HG02678 (cell line): ENCODE data around the gene TNFRSF8.

Experiments
- ATAC-seq: cut with Tn5 transposase; IDR thresholded peaks from one replicate; pipeline ENCODE4 v1.9.1; 2021; ENCODE audit warnings: mild to moderate bottlenecking, moderate library complexity; ENCODE audit not compliant: unreplicated experiment

The TNFRSF8 gene

DNA sequence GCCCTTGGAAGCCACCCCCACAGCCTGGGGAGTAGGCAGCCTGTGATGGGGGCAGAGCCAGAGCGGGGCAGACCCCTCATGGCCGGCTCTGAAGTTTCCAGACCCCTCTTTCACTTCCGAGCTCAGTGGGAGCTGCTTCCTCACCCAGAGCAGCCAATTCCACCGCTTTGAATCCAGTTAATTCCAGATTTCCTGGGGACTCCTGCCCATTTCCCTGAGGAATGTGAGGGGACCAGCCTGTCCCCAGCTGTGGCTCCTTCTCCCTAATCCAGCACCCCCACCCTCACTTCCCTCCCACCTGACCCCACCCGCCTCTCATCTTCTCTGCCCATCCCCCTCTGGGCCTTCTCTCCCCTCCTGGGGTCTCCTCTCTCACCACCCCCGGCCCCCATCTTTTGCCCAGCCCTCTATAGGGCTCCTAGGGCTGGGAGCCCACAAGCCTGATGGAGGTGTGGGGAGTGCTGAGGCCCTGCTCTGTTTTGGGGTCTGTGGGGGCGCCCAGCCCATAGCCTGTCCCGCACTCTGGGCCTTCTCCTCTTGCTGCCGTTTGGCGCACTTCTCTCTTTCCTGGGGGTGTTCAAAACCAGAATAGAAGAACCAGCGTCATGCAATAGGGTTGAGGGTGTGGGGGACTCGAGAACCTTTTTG is 77.5 kb downstream of the TNFRSF8 start:
- no peak for ATAC-seq

DNA sequence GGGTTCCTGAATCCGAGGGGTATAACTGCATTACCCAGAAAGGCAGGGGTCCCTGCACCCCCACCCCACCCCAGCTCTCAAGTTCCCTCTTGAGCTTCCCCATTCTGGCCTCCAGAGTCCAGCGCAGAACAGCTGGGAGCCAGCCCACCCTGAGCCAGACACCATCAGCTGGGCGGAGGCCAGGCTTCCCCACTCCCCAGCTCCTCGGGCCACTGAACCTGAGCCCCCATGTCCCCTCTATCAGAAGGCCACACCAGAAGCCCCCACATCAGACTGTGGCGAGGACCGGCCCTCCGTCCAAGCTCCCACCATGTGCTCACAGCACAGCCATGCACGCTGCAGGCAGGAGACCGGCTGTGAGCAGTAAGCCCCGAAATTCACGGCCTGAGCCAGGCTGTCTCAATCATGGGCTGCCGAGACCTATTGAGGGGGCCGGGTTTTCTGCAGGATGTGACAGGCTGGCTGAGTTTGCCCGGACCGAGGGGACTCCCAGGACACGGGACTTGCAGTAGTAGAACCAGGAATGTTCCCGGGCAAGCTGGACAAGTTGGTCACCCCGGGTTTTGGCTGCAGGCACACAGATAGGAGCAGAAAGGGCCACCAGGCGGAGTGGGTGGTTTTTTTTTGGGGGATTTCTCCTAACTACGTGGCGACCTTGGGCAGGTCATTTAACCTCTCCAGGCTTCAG is 78.2 kb downstream of the TNFRSF8 start:
- ATAC-seq = no peak

DNA sequence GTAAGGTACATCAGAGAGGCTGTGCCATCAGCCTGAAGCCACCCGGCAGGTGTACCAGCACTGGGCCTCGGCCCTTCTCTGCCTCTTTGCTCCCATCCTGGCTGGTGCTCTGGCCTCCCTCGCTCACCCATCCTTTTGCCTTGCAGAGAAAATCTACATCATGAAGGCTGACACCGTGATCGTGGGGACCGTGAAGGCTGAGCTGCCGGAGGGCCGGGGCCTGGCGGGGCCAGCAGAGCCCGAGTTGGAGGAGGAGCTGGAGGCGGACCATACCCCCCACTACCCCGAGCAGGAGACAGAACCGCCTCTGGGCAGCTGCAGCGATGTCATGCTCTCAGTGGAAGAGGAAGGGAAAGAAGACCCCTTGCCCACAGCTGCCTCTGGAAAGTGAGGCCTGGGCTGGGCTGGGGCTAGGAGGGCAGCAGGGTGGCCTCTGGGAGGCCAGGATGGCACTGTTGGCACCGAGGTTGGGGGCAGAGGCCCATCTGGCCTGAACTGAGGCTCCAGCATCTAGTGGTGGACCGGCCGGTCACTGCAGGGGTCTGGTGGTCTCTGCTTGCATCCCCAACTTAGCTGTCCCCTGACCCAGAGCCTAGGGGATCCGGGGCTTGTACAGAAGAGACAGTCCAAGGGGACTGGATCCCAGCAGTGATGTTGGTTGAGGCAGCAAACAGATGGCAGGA is 79.2 kb downstream of the TNFRSF8 start:
- no peak for ATAC-seq

DNA sequence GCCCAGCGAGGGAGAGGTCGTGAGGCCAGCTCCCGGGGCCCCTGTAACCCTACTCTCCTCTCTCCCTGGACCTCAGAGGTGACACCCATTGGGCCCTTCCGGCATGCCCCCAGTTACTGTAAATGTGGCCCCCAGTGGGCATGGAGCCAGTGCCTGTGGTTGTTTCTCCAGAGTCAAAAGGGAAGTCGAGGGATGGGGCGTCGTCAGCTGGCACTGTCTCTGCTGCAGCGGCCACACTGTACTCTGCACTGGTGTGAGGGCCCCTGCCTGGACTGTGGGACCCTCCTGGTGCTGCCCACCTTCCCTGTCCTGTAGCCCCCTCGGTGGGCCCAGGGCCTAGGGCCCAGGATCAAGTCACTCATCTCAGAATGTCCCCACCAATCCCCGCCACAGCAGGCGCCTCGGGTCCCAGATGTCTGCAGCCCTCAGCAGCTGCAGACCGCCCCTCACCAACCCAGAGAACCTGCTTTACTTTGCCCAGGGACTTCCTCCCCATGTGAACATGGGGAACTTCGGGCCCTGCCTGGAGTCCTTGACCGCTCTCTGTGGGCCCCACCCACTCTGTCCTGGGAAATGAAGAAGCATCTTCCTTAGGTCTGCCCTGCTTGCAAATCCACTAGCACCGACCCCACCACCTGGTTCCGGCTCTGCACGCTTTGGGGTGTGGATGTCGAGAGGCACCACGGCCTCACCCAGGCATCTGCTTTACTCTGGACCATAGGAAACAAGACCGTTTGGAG is 80.0 kb downstream of the TNFRSF8 start:
- no peak for ATAC-seq

DNA sequence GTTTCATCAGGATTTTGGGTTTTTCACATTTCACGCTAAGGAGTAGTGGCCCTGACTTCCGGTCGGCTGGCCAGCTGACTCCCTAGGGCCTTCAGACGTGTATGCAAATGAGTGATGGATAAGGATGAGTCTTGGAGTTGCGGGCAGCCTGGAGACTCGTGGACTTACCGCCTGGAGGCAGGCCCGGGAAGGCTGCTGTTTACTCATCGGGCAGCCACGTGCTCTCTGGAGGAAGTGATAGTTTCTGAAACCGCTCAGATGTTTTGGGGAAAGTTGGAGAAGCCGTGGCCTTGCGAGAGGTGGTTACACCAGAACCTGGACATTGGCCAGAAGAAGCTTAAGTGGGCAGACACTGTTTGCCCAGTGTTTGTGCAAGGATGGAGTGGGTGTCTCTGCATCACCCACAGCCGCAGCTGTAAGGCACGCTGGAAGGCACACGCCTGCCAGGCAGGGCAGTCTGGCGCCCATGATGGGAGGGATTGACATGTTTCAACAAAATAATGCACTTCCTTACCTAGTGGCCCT is 80.6 kb downstream of the TNFRSF8 start:
- ATAC-seq = no peak

DNA sequence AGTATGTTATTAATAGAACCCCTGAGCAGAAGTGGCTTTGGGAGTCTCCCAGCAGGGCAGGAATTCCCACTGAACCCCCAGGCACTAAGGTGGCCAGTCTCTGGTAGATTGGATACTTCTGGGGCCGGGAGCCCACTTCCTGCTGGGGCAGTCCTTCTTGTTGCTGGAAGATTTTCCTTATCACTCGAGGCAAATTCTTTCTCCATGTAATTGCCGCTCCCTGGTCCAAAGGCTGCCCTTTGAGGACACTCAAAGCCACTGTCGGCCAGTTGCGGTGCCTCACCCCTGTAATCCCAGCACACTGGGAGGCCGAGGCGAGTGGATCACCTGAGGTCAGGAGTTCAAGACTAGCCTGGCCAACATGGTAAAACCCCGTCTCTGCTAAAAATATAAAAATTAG is 81.1 kb downstream of the TNFRSF8 start:
- ATAC-seq = no peak

DNA sequence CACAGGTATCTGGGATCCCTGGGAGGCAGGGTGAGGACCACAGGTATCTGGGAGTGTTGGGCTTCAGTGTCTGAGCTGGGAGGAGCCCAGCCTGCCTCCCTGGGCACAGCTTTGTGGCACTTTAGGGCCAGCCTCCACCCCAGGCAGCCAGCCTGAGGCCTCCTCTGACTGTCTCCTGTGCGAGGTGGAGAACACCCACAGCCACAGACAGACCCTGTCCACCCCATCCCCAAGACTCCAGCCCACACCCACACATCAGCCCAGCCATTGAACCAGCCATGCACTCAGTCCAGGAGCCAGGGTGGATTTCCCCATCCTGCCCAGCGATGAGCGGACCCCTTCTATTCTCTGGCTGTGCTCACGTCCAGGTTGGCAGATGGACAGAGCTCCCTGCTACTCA is 81.9 kb downstream of the TNFRSF8 start:
- ATAC-seq = no peak

DNA sequence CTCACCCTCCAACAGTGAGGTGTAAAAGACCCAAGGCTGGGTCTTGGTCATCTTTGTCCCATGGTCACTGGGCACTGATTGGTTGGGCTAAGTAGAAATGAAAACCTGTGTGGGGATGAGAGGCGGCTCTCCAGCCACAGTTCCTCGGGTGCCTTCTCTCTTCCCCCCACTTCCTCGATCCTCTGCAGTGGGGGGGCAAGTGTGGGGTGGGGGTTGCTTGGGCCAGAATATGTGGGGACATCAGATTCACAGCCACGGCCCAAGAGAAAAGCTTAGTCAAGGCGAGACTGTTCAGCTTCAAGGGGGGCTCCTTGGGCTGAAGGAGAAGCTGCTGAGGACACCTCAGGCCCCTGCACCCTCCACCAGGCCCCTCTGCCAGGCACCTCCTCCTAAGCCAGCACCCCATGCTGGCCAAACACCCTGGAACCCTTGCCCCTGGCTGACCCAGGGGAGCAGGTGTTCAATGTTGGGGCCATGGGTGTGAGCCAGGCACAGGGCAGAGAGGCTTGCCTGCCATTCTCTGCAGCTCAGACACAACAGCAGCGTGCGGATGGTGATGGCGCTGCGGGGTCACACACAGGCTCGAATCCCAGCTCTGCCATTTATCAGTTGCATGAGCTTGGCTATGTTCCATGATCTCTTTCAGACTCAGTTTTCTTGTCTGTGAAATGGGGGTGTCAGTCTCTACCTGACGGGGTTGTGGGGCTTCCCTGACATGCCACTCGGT is 82.7 kb downstream of the TNFRSF8 start:
- ATAC-seq = no peak

DNA sequence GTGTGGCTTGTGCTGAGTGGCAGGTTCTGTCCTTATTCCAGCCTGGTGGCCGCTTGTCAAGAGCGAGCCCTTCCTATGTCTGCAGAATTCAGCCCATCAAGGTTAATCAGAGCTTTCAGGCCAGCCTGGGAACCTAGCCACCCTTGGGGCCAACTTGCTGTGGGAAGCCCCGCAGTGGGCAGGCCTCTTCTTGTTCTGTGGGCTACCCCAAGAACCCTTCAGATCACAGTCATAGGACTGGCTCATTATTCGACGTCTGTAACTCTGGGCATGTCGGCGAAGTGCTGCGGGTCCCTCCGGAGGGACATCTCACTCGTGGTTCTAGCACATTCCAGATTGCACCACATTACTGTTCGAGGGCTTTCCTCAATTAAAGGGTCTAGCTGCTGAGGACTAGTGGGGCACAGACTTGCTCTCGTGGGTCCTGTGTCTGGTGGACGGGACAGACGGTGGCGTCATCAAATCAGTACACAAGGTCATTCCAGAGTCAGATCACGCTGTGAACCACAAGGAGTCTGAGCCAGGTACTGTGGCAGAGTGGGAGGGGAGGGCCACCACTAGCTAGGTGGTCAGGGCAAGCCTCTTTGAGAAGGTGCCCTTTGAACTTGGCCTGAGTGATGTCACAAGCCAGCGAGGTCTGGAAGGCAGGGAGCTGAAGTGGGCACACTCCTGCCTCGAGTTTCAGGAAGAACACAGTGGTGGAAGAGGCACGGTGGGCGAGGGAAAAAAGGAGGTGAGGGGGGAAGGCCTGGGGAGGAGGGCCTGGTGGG is 83.4 kb downstream of the TNFRSF8 start:
- ATAC-seq = no peak

DNA sequence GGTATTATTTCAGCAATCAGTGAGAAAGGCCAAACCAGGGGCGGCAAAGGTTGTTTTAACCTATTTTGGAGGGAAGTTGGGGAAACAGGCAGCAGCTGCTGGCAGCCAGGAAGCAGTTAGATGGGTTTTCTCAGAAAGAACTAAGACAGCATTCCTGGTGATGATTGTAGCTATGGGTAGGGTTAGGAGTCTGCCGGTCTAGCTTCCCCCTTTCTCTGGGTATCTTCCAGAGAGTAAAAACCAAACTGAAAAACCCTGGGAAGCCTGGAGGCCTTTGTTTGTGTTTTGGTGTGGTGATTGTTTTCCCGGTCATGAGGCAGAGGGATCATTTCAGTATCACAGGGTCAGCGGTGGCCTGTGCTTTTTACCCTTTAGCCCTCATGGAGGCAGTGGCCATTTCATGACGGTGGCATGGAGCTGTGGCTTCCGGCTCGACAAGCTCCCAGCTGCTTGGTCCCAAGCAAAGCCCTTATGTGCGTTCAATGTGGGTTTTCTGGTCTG is 84.1 kb downstream of the TNFRSF8 start:
- no peak for ATAC-seq

DNA sequence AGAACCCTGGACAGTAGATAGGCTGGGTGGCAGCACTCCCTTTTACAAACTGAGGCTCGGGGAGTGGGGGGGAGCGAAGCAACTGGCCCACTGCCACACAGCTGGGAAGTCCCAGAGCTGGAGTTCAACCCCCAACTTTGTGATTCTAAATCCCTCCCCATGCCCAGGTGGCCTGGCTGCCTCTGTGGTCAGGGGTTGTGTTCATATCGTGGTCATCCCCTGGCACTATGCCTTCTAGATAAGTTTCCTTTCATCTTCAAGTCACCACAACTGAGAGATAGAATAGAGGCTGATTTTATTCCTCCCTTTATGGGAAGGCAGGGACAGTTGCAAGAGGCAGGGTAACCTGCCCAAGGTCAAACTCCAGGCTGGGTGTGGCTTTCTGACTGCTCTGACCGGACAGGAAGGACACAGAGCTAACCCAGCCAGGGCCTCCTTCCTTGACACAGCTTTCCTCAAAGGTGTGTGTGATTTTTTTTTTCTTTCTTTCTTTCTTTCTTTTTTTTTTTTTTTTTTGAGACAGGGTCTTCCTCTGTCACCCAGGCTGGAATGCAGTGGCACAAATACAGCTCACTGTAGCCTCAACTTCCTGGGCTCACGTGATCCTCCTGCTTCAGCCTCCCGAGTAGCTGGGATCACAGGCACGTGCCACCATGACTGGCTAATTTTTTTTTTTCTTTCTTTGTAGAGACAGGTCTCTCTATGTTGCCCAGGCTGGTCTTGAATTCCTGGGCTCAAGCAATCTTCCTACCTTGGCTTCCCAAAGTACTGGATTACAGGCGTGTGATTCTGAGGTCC is 85.3 kb downstream of the TNFRSF8 start:
- no peak for ATAC-seq

DNA sequence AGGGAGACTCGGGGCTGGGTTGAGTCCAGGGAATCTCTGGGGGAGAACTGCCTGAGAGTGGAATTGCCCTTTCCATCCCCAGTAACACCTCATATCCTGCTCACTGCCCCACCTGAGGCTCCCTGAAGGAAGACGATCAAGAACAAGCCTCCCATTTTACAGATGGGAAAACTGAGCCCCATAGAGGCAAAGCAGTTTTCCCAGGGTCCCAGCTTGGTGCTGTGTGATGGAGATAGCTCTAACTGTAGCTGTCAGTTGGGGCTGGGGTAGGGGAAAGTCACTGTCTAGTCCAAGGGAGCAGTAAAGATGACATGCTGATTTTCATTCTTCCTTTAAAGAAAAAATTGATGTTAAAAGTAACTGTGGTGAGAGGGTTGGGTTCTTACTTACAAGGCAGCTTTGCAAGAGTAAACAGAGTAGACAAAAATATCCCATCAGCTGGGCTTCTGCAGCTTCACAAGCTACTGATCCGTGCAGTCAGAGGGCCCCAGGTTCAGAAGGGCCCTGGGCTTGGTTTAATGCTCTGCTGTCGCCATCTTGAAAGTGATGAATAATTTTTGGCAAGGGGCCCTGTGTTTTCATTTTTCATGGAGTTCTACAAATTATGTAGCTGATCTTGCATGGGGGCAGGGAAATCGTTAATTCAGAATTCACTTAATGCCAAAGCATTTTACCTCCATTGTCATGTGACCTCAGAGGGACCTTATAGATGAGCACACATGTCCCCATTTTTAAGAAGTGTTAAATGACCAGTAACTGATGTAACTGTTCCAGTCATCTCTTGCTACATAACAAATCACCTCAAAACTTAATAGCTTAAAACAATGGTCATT is 86.1 kb downstream of the TNFRSF8 start:
- no peak for ATAC-seq

DNA sequence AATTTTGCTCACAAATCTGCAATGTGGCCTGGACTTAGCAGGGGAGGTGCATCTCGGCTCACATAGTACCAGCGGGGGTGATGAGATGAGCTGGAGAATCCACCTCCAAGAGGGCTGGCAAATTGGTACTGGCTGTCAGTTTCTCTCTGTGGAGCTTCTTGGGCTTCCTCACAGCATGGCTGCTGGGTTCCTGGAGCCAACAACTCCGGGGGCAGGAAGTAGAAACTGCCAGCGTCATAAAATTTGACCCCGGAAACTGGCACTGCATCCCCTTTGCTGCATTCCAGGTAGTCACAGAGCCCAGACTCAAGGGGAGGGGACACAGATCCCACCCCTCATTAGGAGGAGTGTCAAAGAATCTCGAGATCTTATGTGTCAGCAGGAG is 86.7 kb downstream of the TNFRSF8 start:
- no peak for ATAC-seq

DNA sequence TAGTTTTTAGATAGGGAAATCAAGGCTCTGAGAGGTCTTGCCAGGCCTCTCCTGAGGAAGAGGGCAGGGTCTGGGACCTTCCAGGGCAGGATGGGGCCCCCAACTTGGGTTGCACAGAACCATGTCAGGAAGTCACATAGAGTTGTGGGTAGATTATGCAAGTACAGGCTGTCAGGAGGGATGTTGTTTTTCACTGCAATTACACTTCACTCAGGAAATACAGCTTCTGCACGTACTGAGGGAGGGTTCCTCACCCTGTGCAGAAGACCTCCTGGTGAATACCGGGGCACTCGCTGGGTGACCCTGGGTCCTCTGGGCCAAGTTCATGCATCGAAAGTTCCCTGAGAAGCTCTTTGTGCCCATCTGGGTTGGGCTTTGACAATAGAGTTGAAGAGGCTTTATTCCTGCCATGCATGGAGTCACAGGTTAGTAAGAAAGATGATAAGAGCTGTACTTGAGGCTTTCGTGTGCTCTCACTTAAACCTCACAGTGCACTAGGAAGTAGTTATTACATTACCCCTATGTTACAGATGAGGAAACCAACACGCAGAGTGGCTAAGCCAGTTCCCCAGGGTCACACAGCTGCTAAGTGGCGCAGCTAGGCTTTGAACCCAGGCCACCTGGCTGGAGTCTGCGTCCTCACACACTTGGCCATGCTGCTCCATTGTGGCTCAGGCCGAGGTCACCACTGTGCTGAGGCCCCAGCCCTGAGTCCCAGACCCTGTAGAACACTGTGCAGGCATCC is 87.5 kb downstream of the TNFRSF8 start:
- ATAC-seq = no peak

DNA sequence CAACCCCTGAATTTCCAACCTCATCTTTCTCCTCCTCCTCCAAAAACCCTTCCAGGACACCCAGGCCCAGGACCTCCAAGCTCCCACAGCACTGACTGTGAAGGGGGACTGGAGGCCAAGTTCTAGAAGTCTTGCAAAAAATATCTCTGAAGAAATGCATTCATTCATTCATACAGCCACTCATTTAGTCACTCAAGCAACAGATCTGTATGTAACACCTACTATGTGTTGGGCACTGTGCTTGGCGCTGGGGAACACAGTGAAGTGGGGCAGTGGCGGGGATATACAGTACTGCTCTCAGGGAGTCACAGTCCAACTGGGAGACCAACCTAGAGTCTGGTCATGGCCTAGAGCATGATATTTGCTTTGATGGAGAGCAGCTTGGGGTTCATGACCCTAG is 88.4 kb downstream of the TNFRSF8 start:
- ATAC-seq = no peak

DNA sequence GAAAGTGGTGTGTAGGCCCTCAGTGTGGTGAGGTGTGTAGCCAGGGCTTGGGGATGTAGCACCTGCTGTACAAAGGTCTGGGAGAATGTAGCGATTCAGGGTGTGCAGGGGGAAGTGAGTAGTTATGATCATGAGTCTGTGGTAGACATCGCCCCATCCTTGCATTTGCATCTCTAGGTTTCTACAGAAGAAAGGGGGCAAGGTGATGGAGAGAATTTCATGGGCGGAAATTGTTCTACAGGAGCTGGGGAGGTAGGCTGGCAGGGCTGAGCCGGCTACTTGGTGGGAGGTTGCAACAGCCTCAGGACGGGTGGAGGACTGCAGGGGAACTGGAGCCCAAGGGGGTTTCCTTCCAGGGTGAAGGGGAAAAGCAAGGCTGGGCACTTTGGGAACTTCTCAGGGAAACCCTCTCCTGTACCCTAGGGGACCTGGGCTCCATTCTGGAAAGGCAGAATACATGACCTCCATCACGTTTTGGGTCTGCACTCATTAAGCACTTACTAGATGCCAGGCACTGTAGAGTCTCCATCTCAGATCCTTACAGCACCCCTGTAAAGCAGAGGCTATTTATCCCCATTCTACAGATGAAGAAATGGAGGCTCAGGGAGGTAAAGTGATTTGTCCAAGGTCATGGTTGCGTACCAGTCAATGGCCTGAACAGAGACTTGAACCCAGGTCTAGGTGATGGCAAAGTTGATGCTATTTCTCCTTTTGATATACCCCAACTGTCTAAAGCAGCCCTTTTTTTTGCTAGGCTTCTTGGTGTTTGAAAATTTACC is 89.2 kb downstream of the TNFRSF8 start:
- ATAC-seq = peak; percentile 73
